ENCODE data around the gene RAB29. TPM values are rescaled to one million over a fixed set of nuclear protein-coding genes. Genes with fewer than 3 reads are reported as not detected.
"Not testable (repeated sequence)": the region's sequence is repeated elsewhere in the genome, so short reads cannot be mapped to it uniquely, and the experiment has no call there.

The RAB29 gene
- polyA plus RNA-seq (2013, experiment 1 of 2), result 5.9 TPM
- 5.7 TPM for polyA plus RNA-seq (2013, experiment 2 of 2)

- Histone ChIP-seq H4K8ac (ENCODE audit: low read depth, low read length) (no peak within 1 kb of the TSS), H2BK5ac (ENCODE audit: low read length) (no peak within 1 kb of the TSS), H3K4me2 (ENCODE audit: insufficient read depth, low read length, poor library complexity, severe bottlenecking) (peak within 1 kb of the TSS; percentile 91), H3K14ac (ENCODE audit: low read length) (no peak within 1 kb of the TSS), H3K27me3 (ENCODE audit: control insufficient read depth in 3 of 3, insufficient read depth in 3 of 3, low read depth in 1 of 3, low read length in 3 of 3) (peaks cover 6 to 51% (median 16%) of the 10 kb centered on the region in 3 experiments), H2BK15ac (ENCODE audit: low read length) (no peak within 1 kb of the TSS), H2AK5ac (ENCODE audit: low read depth, low read length) (no peak within 1 kb of the TSS), H3K9me3 (replicated peaks in 1 of 2; ENCODE audit: control insufficient read depth in 2 of 2, insufficient read depth in 1 of 2, low read depth in 1 of 2, low read length in 2 of 2) (peaks cover 0 to 7% of the 10 kb centered on the region in 2 donors), H4K91ac (ENCODE audit: low read depth, low read length, poor library complexity) (no peak within 1 kb of the TSS), H3K23ac (ENCODE audit: low read depth, low read length, poor library complexity) (peak within 1 kb of the TSS; percentile 37), H2BK12ac (ENCODE audit: low read length) (peak within 1 kb of the TSS; percentile 34), H2AFZ (ENCODE audit: low read length) (peak within 1 kb of the TSS; percentile 94), H3K4ac (ENCODE audit: low read length) (no peak within 1 kb of the TSS), H3K4me3 (ENCODE audit: low read length in 2 of 2) (peak within 1 kb of the TSS; percentile 54 to 83), H3K4me1 (ENCODE audit: control insufficient read depth in 2 of 2, insufficient read depth in 1 of 2, low read depth in 1 of 2, low read length in 2 of 2) (peaks cover 0 to 4% of the 10 kb centered on the region in 2 donors), H2BK120ac (ENCODE audit: low read depth, low read length) (no peak within 1 kb of the TSS), H3K79me1 (ENCODE audit: low read depth, low read length) (no peaks in the 10 kb centered on the region), H3K36me3 (replicated peaks in 1 of 2; ENCODE audit: control insufficient read depth in 2 of 2, insufficient read depth in 2 of 2, low read length in 2 of 2) (no peaks in the 10 kb centered on the region), H3K9ac (ENCODE audit: low read depth, low read length, poor library complexity) (peak within 1 kb of the TSS; percentile 81), H3K27ac (replicated peaks; ENCODE audit: low read length) (no peak within 1 kb of the TSS), H3K18ac (ENCODE audit: low read length) (peak within 1 kb of the TSS; percentile 76)
- peak; percentile 70 for DNase-seq (ENCODE audit: low spot score)
- WGBS, 2 donors (ENCODE audit: extremely low coverage in 2 of 2, insufficient read length in 2 of 2, insufficient replicate concordance in 1 of 2), result no CpG with 5 or more reads among the region's 40 CpGs
These were observed at the start of gene RAB29 for GRCh38 chr1:205775015-205775716. Gene RAB29 (minus strand): TSS chr1:205775482. CDS start chr1:205774956, 526 bp downstream.

GRCh38 chr1:205824180-205824579, 48.9 kb upstream of the RAB29 start:
- no peak overlapping the region for H2AK5ac ChIP-seq (ENCODE audit: low read depth, low read length)
- H3K9ac ChIP-seq (ENCODE audit: low read depth, low read length, poor library complexity), result no peak overlapping the region
- no peak overlapping the region for H3K4me2 ChIP-seq (ENCODE audit: insufficient read depth, low read length, poor library complexity, severe bottlenecking)
- no peak overlapping the region for H3K14ac ChIP-seq (ENCODE audit: low read length)
- no peak overlapping the region for H3K18ac ChIP-seq (ENCODE audit: low read length)
- no peak for DNase-seq (ENCODE audit: low spot score)
- no peak overlapping the region for H2AFZ ChIP-seq (ENCODE audit: low read length)
- H2BK15ac ChIP-seq (ENCODE audit: low read length), result no peak overlapping the region
- H3K27ac ChIP-seq (replicated peaks; ENCODE audit: low read length), result no peak overlapping the region
- H2BK5ac ChIP-seq (ENCODE audit: low read length), result no peak overlapping the region
- H3K4ac ChIP-seq (ENCODE audit: low read length), result no peak overlapping the region
- no peaks in the 10 kb centered on the region for H3K79me1 ChIP-seq (ENCODE audit: low read depth, low read length)
- no peak overlapping the region for H4K8ac ChIP-seq (ENCODE audit: low read depth, low read length)
- H4K91ac ChIP-seq (ENCODE audit: low read depth, low read length, poor library complexity), result no peak overlapping the region
- H3K4me1 ChIP-seq (ENCODE audit: control insufficient read depth in 2 of 2, insufficient read depth in 1 of 2, low read depth in 1 of 2, low read length in 2 of 2), result peaks cover 14 to 16% of the 10 kb centered on the region in 2 donors
- WGBS, 2 donors (ENCODE audit: extremely low coverage in 2 of 2, insufficient read length in 2 of 2, insufficient replicate concordance in 1 of 2), result no CpG with 5 or more reads among the region's 5 CpGs
- no peak overlapping the region for H2BK12ac ChIP-seq (ENCODE audit: low read length)
- no peaks in the 10 kb centered on the region for H3K36me3 ChIP-seq (replicated peaks in 1 of 2; ENCODE audit: control insufficient read depth in 2 of 2, insufficient read depth in 2 of 2, low read length in 2 of 2)
- no peak overlapping the region for H2BK120ac ChIP-seq (ENCODE audit: low read depth, low read length)
- no peaks in the 10 kb centered on the region for H3K9me3 ChIP-seq (replicated peaks in 1 of 2; ENCODE audit: control insufficient read depth in 2 of 2, insufficient read depth in 1 of 2, low read depth in 1 of 2, low read length in 2 of 2)
- no peak overlapping the region for H3K4me3 ChIP-seq (ENCODE audit: low read length in 2 of 2)
- H3K23ac ChIP-seq (ENCODE audit: low read depth, low read length, poor library complexity), result no peak overlapping the region
- H3K27me3 ChIP-seq (ENCODE audit: control insufficient read depth in 3 of 3, insufficient read depth in 3 of 3, low read depth in 1 of 3, low read length in 3 of 3), result no peaks in the 10 kb centered on the region

- not testable (repeated sequence) for H3K4me3 ChIP-seq (ENCODE audit: low read length in 2 of 2); H3K14ac ChIP-seq (ENCODE audit: low read length); H4K8ac ChIP-seq (ENCODE audit: low read depth, low read length); H2BK15ac ChIP-seq (ENCODE audit: low read length); H2BK12ac ChIP-seq (ENCODE audit: low read length); H2BK120ac ChIP-seq (ENCODE audit: low read depth, low read length); DNase-seq (ENCODE audit: low spot score); H3K27me3 ChIP-seq (ENCODE audit: control insufficient read depth in 3 of 3, insufficient read depth in 3 of 3, low read depth in 1 of 3, low read length in 3 of 3); H3K4me2 ChIP-seq (ENCODE audit: insufficient read depth, low read length, poor library complexity, severe bottlenecking); H3K9ac ChIP-seq (ENCODE audit: low read depth, low read length, poor library complexity); H3K18ac ChIP-seq (ENCODE audit: low read length); H3K27ac ChIP-seq (replicated peaks; ENCODE audit: low read length); H3K36me3 ChIP-seq (replicated peaks in 1 of 2; ENCODE audit: control insufficient read depth in 2 of 2, insufficient read depth in 2 of 2, low read length in 2 of 2); H3K9me3 ChIP-seq (replicated peaks in 1 of 2; ENCODE audit: control insufficient read depth in 2 of 2, insufficient read depth in 1 of 2, low read depth in 1 of 2, low read length in 2 of 2); H2BK5ac ChIP-seq (ENCODE audit: low read length); H2AFZ ChIP-seq (ENCODE audit: low read length); H4K91ac ChIP-seq (ENCODE audit: low read depth, low read length, poor library complexity); H3K4ac ChIP-seq (ENCODE audit: low read length); H3K79me1 ChIP-seq (ENCODE audit: low read depth, low read length); H2AK5ac ChIP-seq (ENCODE audit: low read depth, low read length); H3K23ac ChIP-seq (ENCODE audit: low read depth, low read length, poor library complexity)
- H3K4me1 ChIP-seq (ENCODE audit: control insufficient read depth in 2 of 2, insufficient read depth in 1 of 2, low read depth in 1 of 2, low read length in 2 of 2), result peaks cover 14 to 16% of the 10 kb centered on the region in 2 donors
- no CpG with 5 or more reads among the region's 2 CpGs for WGBS, 2 donors (ENCODE audit: extremely low coverage in 2 of 2, insufficient read length in 2 of 2, insufficient replicate concordance in 1 of 2)
These were observed 48.0 kb upstream of the RAB29 start for GRCh38 chr1:205823260-205823659.

- H2BK12ac ChIP-seq (ENCODE audit: low read length), result no peak overlapping the region
- no peak overlapping the region for H2BK120ac ChIP-seq (ENCODE audit: low read depth, low read length)
- no peak overlapping the region for H2AK5ac ChIP-seq (ENCODE audit: low read depth, low read length)
- no peak overlapping the region for H2BK15ac ChIP-seq (ENCODE audit: low read length)
- H3K9me3 ChIP-seq (replicated peaks in 1 of 2; ENCODE audit: control insufficient read depth in 2 of 2, insufficient read depth in 1 of 2, low read depth in 1 of 2, low read length in 2 of 2), result no peaks in the 10 kb centered on the region
- H4K8ac ChIP-seq (ENCODE audit: low read depth, low read length), result no peak overlapping the region
- no peak overlapping the region for H3K23ac ChIP-seq (ENCODE audit: low read depth, low read length, poor library complexity)
- no peak overlapping the region for H3K27ac ChIP-seq (replicated peaks; ENCODE audit: low read length)
- no peak for DNase-seq (ENCODE audit: low spot score)
- no peak overlapping the region for H3K14ac ChIP-seq (ENCODE audit: low read length)
- no peaks in the 10 kb centered on the region for H3K36me3 ChIP-seq (replicated peaks in 1 of 2; ENCODE audit: control insufficient read depth in 2 of 2, insufficient read depth in 2 of 2, low read length in 2 of 2)
- no peak overlapping the region for H4K91ac ChIP-seq (ENCODE audit: low read depth, low read length, poor library complexity)
- WGBS, 2 donors (ENCODE audit: extremely low coverage in 2 of 2, insufficient read length in 2 of 2, insufficient replicate concordance in 1 of 2), result no CpG with 5 or more reads among the region's 2 CpGs
- H3K4ac ChIP-seq (ENCODE audit: low read length), result no peak overlapping the region
- no peak overlapping the region for H3K18ac ChIP-seq (ENCODE audit: low read length)
- no peak overlapping the region for H3K9ac ChIP-seq (ENCODE audit: low read depth, low read length, poor library complexity)
- H2BK5ac ChIP-seq (ENCODE audit: low read length), result no peak overlapping the region
- H3K4me3 ChIP-seq (ENCODE audit: low read length in 2 of 2), result no peak overlapping the region
- H3K4me2 ChIP-seq (ENCODE audit: insufficient read depth, low read length, poor library complexity, severe bottlenecking), result no peak overlapping the region
- peaks cover 14 to 21% of the 10 kb centered on the region in 2 donors for H3K4me1 ChIP-seq (ENCODE audit: control insufficient read depth in 2 of 2, insufficient read depth in 1 of 2, low read depth in 1 of 2, low read length in 2 of 2)
- no peaks in the 10 kb centered on the region for H3K27me3 ChIP-seq (ENCODE audit: control insufficient read depth in 3 of 3, insufficient read depth in 3 of 3, low read depth in 1 of 3, low read length in 3 of 3)
- H3K79me1 ChIP-seq (ENCODE audit: low read depth, low read length), result no peaks in the 10 kb centered on the region
- H2AFZ ChIP-seq (ENCODE audit: low read length), result no peak overlapping the region
These were observed 47.1 kb upstream of the RAB29 start for GRCh38 chr1:205822397-205822796.
